Naive thymus-derived CD4-positive, alpha-beta T cell (primary cell): ENCODE data around the gene ABCC11. TPM values are rescaled to one million over a fixed set of nuclear protein-coding genes. Genes with fewer than 3 reads are reported as not detected.
A peak's percentile ranks its signal among the peaks of the same experiment; 100 is the strongest.

Source experiments
- ATAC-seq: fragments of 150-1000 bp; cut with Tn5 transposase; 2 replicates; pipeline ENCODE4 v1.10.0; 2021; ENCODE audit warnings: mild to moderate bottlenecking, moderate library complexity
- CTCF ChIA-PET: fragments of 350-600 bp; sonication (Branson Sonifier 250); formaldehyde crosslinking; loops from one replicate; lab custom pipeline; 2021; ENCODE audit warnings: antibody characterized with exemption; lab: Charles Lee
- POLR2A ChIA-PET: fragments of 350-600 bp; sonication (Branson Sonifier 250); formaldehyde crosslinking; loops from one replicate; lab custom pipeline; 2021; ENCODE audit warnings: antibody characterized with exemption, inconsistent platforms; lab: Charles Lee
- DNase-seq, 9 donors: peaks; one replicate each; pipeline versions ENCODE4 v3.0.0 to v3.0.0-alpha.2; 2020 to 2022; ENCODE audit warnings: mixed read lengths in 1 of 9
- H3K27ac ChIP-seq: one replicate; pipeline ENCODE4 v1.7.0; 2013; ENCODE audit warnings: mild to moderate bottlenecking, low read depth, low read length, moderate library complexity
- H3K27me3 ChIP-seq, 2 donors: one replicate each; pipeline ENCODE4 v1.7.0; 2013; ENCODE audit warnings: low read length in 2 of 2, mild to moderate bottlenecking in 2 of 2, moderate library complexity in 2 of 2; ENCODE audit not compliant: control insufficient read depth in 2 of 2, insufficient read depth in 2 of 2
- H3K36me3 ChIP-seq, 3 experiments: 1 replicate in 2 of 3; 2 replicates in 1 of 3; pipeline ENCODE4 v1.7.0; 2013; ENCODE audit warnings: low read length in 3 of 3, mild to moderate bottlenecking in 3 of 3, moderate library complexity in 1 of 3; ENCODE audit not compliant: insufficient read depth in 3 of 3, control insufficient read depth in 2 of 3
- H3K4me1 ChIP-seq, 2 donors: one replicate each; pipeline ENCODE4 v1.7.0; 2013; ENCODE audit warnings: low read length in 2 of 2, mild to moderate bottlenecking in 2 of 2, moderate library complexity in 1 of 2; ENCODE audit not compliant: control insufficient read depth in 2 of 2, insufficient read depth in 2 of 2
- H3K4me3 ChIP-seq: 2 replicates; pipeline ENCODE4 v1.7.0; 2013; ENCODE audit warnings: mild to moderate bottlenecking, low read length
- H3K9me3 ChIP-seq, 3 experiments: 1 replicate in 2 of 3; 2 replicates in 1 of 3; pipeline ENCODE4 v1.7.0; 2013; ENCODE audit warnings: low read length in 3 of 3; ENCODE audit not compliant: control insufficient read depth in 2 of 3
- H3K27ac Mint-ChIP-seq, 9 donors: one replicate each; pipeline ENCODE4 v1.8.0; 2020 to 2022; ENCODE audit warnings: mixed read lengths in 9 of 9, mild to moderate bottlenecking in 8 of 9, moderate library complexity in 5 of 9, inconsistent platforms in 2 of 9
- H3K27me3 Mint-ChIP-seq, 5 donors: one replicate each; pipeline ENCODE4 v1.8.0; 2021 to 2022; ENCODE audit warnings: mixed read lengths in 5 of 5, mild to moderate bottlenecking in 1 of 5
- H3K36me3 Mint-ChIP-seq, 5 donors: one replicate each; pipeline ENCODE4 v1.8.0; 2020 to 2022; ENCODE audit warnings: mixed read lengths in 5 of 5, mild to moderate bottlenecking in 3 of 5, inconsistent platforms in 1 of 5
- H3K4me1 Mint-ChIP-seq, 7 donors: one replicate each; pipeline ENCODE4 v1.8.0; 2020 to 2022; ENCODE audit warnings: mixed read lengths in 7 of 7, mild to moderate bottlenecking in 3 of 7, inconsistent platforms in 1 of 7
- H3K4me3 Mint-ChIP-seq, 10 donors: one replicate each; pipeline ENCODE4 v1.8.0; 2020 to 2022; ENCODE audit warnings: mild to moderate bottlenecking in 10 of 10, mixed read lengths in 10 of 10, moderate library complexity in 6 of 10, inconsistent platforms in 2 of 10
- H3K9me3 Mint-ChIP-seq, 11 donors: one replicate each; pipeline ENCODE4 v1.8.0; 2020 to 2022; ENCODE audit warnings: mixed read lengths in 11 of 11, mild to moderate bottlenecking in 4 of 11, inconsistent platforms in 1 of 11, moderate library complexity in 1 of 11
- intact Hi-C, 2 donors: fragments of 100-400 bp; cut with micrococcal nuclease; formaldehyde crosslinking; loops; one replicate each; pipeline ENCODE4 v1.15.1; 2023
- polyA plus RNA-seq, 2 donors: library from polyadenylated mRNA; unstranded; fragments of 300-500 nt; fragmentation: Illumina TruSeq; gene quantifications; one replicate each; pipeline ENCODE4 v1.2.3, GENCODE V29; 2021
- total RNA-seq, 6 experiments: library from RNA in 5 of 6; stranded (reverse) in 5 of 6; gene quantifications; 1 replicate in 5 of 6; 2 replicates in 1 of 6; pipeline ENCODE4 v1.2.3 and lab custom pipeline; 2021 to 2026

Gene ABCC11
- total and polyA plus RNA-seq, 7 experiments from 2014 or later = 0.08 to 0.81 TPM; not detected in 5

DNA sequence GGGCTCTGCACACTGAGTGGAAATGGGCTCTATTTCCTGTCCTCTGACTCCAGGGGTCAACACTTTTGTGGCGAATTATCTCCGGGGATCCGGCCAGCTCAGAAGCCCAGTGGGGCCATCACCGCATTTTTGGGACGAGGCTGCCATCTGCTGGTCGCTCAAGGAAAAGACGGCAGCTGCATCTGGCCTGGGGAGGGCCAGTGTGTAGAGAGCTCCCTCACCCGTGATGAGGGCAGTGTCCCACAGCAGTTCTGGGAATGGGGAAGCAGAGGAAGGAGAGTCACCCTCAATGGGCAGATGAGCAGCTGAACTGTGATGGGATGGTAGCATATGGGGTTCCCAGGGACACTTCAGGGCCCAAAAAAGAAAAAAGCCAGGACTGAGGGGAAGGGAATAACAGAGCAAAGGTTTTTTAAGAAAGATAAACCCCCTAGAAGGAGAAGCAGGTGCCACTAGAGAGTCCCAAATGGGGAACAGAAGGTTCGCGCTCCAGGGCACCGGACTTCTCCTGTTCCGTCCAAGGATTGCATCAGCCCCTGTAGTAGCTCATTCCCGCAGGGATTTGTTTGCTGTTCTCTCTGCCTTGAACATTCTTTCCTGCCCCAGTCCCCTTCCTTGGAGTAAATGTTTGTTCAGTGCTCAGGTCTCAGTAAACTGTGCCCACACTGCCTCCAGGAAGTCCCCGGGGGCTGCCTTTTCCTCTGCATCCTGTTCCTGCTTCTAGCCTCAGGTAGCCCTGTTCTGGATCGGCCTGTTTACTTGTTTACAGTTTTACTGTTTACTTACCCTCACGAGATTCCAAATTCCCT, 82.2 kb downstream of the ABCC11 start:
- no peaks in the 10 kb centered on the region for H3K9me3 ChIP-seq
- peaks cover 0 to 8% (median 4%) of the 10 kb centered on the region in 7 donors for H3K4me1 Mint-ChIP-seq
- no peaks in the 10 kb centered on the region for H3K4me1 ChIP-seq
- CTCF ChIA-PET = interaction anchor here (0.6 to 2.0 kb wide), 8 partner anchors 9 to 1217 kb away, joined by 3 to 16 read pairs (median 4); no protein-coding TSS in a partner anchor
- no peaks in the 10 kb centered on the region for H3K27me3 ChIP-seq
- POLR2A ChIA-PET = interaction anchor here (0.6 kb wide), 1 partner anchor 1307 kb away, joined by 4 read pairs; no protein-coding TSS in a partner anchor
- H3K4me3 Mint-ChIP-seq = peak overlapping the region in 1 of 10 donors; percentile 32
- peaks cover 4 to 8% (median 4%) of the 10 kb centered on the region in 5 donors for H3K27me3 Mint-ChIP-seq
- intact Hi-C loops = loop anchor here (1.0 to 10.0 kb wide), 11 partner anchors 9 to 1610 kb away; partner anchors contain the start of genes ORC6 (in 2 of the 2), VPS35 (in 2 of the 2) and NETO2 (in 1 of the 2)
- DNase-seq (peak; percentile 20 to 71 (median 45)), ATAC-seq (peak; percentile 87)
- no peaks in the 10 kb centered on the region for H3K9me3 Mint-ChIP-seq
- H3K4me3 ChIP-seq = no peak overlapping the region
- peak overlapping the region in 2 of 9 donors; percentile 50 to 88 for H3K27ac Mint-ChIP-seq
- H3K36me3 ChIP-seq = no peaks in the 10 kb centered on the region
- H3K27ac ChIP-seq = no peak overlapping the region
- no peaks in the 10 kb centered on the region for H3K36me3 Mint-ChIP-seq

GRCh38 chr16:48162839-48163410, 84.4 kb downstream of the ABCC11 start:
- Histone ChIP-seq H3K9me3 (no peaks in the 10 kb centered on the region), H3K4me1 (no peaks in the 10 kb centered on the region), H3K36me3 (no peaks in the 10 kb centered on the region), H3K27me3 (no peaks in the 10 kb centered on the region), H3K27ac (no peak overlapping the region), H3K4me3 (no peak overlapping the region)
- no peak overlapping the region for H3K27ac Mint-ChIP-seq
- H3K9me3 Mint-ChIP-seq = no peaks in the 10 kb centered on the region
- no peaks in the 10 kb centered on the region for H3K36me3 Mint-ChIP-seq
- H3K4me3 Mint-ChIP-seq = no peak overlapping the region
- ATAC-seq (no peak), DNase-seq (no peak)
- intact Hi-C loops = loop anchor here (10.0 kb wide), 2 partner anchors 1478 to 1608 kb away; partner anchors contain the start of genes ORC6 (in 1 of the 2) and VPS35 (in 1 of the 2)
- ChIA-PET CTCF (interaction anchor here (0.6 kb wide), 1 partner anchor 115 kb away, joined by 3 read pairs; no protein-coding TSS in a partner anchor), POLR2A (no interaction called here)
- peaks cover 4 to 12% (median 4%) of the 10 kb centered on the region in 5 donors for H3K27me3 Mint-ChIP-seq
- H3K4me1 Mint-ChIP-seq = peaks cover 0 to 18% (median 4%) of the 10 kb centered on the region in 7 donors

- Histone ChIP-seq H3K27ac (no peak overlapping the region), H3K27me3 (no peaks in the 10 kb centered on the region), H3K4me3 (no peak overlapping the region), H3K36me3 (no peaks in the 10 kb centered on the region), H3K9me3 (no peaks in the 10 kb centered on the region), H3K4me1 (no peaks in the 10 kb centered on the region)
- ChIA-PET POLR2A (no interaction called here), CTCF (no interaction called here)
- peaks cover 4 to 18% (median 4%) of the 10 kb centered on the region in 5 donors for H3K27me3 Mint-ChIP-seq
- H3K4me1 Mint-ChIP-seq = peaks cover 0 to 27% (median 5%) of the 10 kb centered on the region in 7 donors
- no peak overlapping the region for H3K27ac Mint-ChIP-seq
- no peak overlapping the region for H3K4me3 Mint-ChIP-seq
- no peak for DNase-seq
- no peaks in the 10 kb centered on the region for H3K36me3 Mint-ChIP-seq
- peaks cover 0 to 2% (median 0%) of the 10 kb centered on the region in 11 donors for H3K9me3 Mint-ChIP-seq
- intact Hi-C loops = loop anchor here (10.0 kb wide), 2 partner anchors 1477 to 1607 kb away; partner anchors contain the start of genes ORC6 (in 1 of the 2) and VPS35 (in 1 of the 2)
- no peak for ATAC-seq
Observed at GRCh38 chr16:48161906-48162305, 85.4 kb downstream of the ABCC11 start.

- peaks cover 4 to 26% (median 4%) of the 10 kb centered on the region in 5 donors for H3K27me3 Mint-ChIP-seq
- ATAC-seq = no peak
- no peaks in the 10 kb centered on the region for H3K36me3 ChIP-seq
Observed at GRCh38 chr16:48160575-48160974, 86.8 kb downstream of the ABCC11 start.

GRCh38 chr16:48158296-48158695, 89.0 kb downstream of the ABCC11 start:
- H3K27ac Mint-ChIP-seq = peak overlapping the region in 1 of 9 donors; percentile 24
- peaks cover 0 to 23% (median 0%) of the 10 kb centered on the region in 7 donors for H3K4me1 Mint-ChIP-seq
- no peaks in the 10 kb centered on the region for H3K9me3 ChIP-seq
- ATAC-seq = no peak
- H3K36me3 Mint-ChIP-seq = no peaks in the 10 kb centered on the region
- peaks cover 0 to 2% (median 0%) of the 10 kb centered on the region in 11 donors for H3K9me3 Mint-ChIP-seq
- H3K27ac ChIP-seq = no peak overlapping the region
- ChIA-PET POLR2A (no interaction called here), CTCF (interaction anchor here (0.7 to 2.1 kb wide), 3 partner anchors 47 to 1120 kb away, joined by 3 to 5 read pairs (median 3); no protein-coding TSS in a partner anchor)
- peak overlapping the region in 1 of 10 donors; percentile 26 for H3K4me3 Mint-ChIP-seq
- intact Hi-C loops = loop anchor here in 1 of 2 donors (5.0 kb wide), 1 partner anchor 106 kb away; no protein-coding TSS in a partner anchor
- peak in 1 of 9 donors; percentile 61 for DNase-seq
- H3K4me3 ChIP-seq = no peak overlapping the region
- no peaks in the 10 kb centered on the region for H3K4me1 ChIP-seq
- peaks cover 3 to 39% (median 10%) of the 10 kb centered on the region in 5 donors for H3K27me3 Mint-ChIP-seq
- no peaks in the 10 kb centered on the region for H3K27me3 ChIP-seq
- no peaks in the 10 kb centered on the region for H3K36me3 ChIP-seq

More at GRCh38 chr16:48160575-48160974, 86.8 kb downstream of the ABCC11 start:
- Histone ChIP-seq H3K4me1 (no peaks in the 10 kb centered on the region), H3K4me3 (no peak overlapping the region), H3K27ac (no peak overlapping the region), H3K27me3 (no peaks in the 10 kb centered on the region), H3K9me3 (no peaks in the 10 kb centered on the region)
- H3K4me1 Mint-ChIP-seq = peaks cover 0 to 30% (median 5%) of the 10 kb centered on the region in 7 donors
- POLR2A ChIA-PET = no interaction called here
- H3K4me3 Mint-ChIP-seq = no peak overlapping the region
- peaks cover 0 to 2% (median 0%) of the 10 kb centered on the region in 11 donors for H3K9me3 Mint-ChIP-seq
- CTCF ChIA-PET = no interaction called here
- intact Hi-C loops = loop anchor here (10.0 kb wide), 2 partner anchors 1476 to 1606 kb away; partner anchors contain the start of genes ORC6 (in 1 of the 2) and VPS35 (in 1 of the 2)
- no peak overlapping the region for H3K27ac Mint-ChIP-seq
- no peak for DNase-seq
- no peaks in the 10 kb centered on the region for H3K36me3 Mint-ChIP-seq

DNA sequence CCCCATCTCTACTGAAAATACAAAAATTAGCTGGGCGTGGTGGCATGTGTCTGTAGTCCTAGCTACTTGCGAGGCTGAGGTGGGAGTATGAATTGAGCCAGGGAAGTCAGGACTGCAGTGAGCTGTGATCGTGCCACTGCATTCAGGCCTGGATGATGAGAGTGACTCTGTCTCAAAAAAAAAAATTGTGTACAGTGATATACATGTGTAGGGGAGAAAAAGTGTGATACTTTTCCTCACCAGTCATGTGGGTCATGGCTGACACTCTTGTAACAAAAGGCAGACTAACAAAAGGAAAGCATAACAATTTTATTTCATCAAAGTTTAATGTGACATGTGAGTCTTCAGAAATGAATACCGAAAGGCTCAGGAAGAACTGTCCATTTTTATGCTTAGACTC, 89.5 kb downstream of the ABCC11 start:
- no peak for ATAC-seq
- Mint-ChIP-seq H3K4me3 (peak overlapping the region in 1 of 10 donors; percentile 45), H3K27ac (peak overlapping the region in 1 of 9 donors; percentile 38), H3K36me3 (no peaks in the 10 kb centered on the region), H3K27me3 (peaks cover 0 to 37% (median 6%) of the 10 kb centered on the region in 5 donors), H3K9me3 (peaks cover 0 to 2% (median 0%) of the 10 kb centered on the region in 11 donors), H3K4me1 (peaks cover 0 to 23% (median 0%) of the 10 kb centered on the region in 7 donors)
- Histone ChIP-seq H3K36me3 (no peaks in the 10 kb centered on the region), H3K9me3 (no peaks in the 10 kb centered on the region), H3K4me1 (no peaks in the 10 kb centered on the region), H3K4me3 (no peak overlapping the region), H3K27ac (no peak overlapping the region), H3K27me3 (no peaks in the 10 kb centered on the region)
- DNase-seq = peak in 1 of 9 donors; percentile 26
- intact Hi-C loops = loop anchor here (2.0 to 5.0 kb wide), 4 partner anchors 105 to 1303 kb away; partner anchors contain the start of gene DNAJA2 (in 1 of the 2)
- ChIA-PET CTCF (interaction anchor here (0.5 to 2.1 kb wide), 4 partner anchors 1016 to 1214 kb away, joined by 3 to 7 read pairs (median 4); no protein-coding TSS in a partner anchor), POLR2A (no interaction called here)
